ENCODE measurements around the gene PER2. TPM values are rescaled to one million over a fixed set of nuclear protein-coding genes. Genes with fewer than 3 reads are reported as not detected.

Gene PER2, protein sequence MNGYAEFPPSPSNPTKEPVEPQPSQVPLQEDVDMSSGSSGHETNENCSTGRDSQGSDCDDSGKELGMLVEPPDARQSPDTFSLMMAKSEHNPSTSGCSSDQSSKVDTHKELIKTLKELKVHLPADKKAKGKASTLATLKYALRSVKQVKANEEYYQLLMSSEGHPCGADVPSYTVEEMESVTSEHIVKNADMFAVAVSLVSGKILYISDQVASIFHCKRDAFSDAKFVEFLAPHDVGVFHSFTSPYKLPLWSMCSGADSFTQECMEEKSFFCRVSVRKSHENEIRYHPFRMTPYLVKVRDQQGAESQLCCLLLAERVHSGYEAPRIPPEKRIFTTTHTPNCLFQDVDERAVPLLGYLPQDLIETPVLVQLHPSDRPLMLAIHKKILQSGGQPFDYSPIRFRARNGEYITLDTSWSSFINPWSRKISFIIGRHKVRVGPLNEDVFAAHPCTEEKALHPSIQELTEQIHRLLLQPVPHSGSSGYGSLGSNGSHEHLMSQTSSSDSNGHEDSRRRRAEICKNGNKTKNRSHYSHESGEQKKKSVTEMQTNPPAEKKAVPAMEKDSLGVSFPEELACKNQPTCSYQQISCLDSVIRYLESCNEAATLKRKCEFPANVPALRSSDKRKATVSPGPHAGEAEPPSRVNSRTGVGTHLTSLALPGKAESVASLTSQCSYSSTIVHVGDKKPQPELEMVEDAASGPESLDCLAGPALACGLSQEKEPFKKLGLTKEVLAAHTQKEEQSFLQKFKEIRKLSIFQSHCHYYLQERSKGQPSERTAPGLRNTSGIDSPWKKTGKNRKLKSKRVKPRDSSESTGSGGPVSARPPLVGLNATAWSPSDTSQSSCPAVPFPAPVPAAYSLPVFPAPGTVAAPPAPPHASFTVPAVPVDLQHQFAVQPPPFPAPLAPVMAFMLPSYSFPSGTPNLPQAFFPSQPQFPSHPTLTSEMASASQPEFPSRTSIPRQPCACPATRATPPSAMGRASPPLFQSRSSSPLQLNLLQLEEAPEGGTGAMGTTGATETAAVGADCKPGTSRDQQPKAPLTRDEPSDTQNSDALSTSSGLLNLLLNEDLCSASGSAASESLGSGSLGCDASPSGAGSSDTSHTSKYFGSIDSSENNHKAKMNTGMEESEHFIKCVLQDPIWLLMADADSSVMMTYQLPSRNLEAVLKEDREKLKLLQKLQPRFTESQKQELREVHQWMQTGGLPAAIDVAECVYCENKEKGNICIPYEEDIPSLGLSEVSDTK (N-terminal part only)
- 11.3 and 20.5 TPM in 2 replicates for total RNA-seq

DNA sequence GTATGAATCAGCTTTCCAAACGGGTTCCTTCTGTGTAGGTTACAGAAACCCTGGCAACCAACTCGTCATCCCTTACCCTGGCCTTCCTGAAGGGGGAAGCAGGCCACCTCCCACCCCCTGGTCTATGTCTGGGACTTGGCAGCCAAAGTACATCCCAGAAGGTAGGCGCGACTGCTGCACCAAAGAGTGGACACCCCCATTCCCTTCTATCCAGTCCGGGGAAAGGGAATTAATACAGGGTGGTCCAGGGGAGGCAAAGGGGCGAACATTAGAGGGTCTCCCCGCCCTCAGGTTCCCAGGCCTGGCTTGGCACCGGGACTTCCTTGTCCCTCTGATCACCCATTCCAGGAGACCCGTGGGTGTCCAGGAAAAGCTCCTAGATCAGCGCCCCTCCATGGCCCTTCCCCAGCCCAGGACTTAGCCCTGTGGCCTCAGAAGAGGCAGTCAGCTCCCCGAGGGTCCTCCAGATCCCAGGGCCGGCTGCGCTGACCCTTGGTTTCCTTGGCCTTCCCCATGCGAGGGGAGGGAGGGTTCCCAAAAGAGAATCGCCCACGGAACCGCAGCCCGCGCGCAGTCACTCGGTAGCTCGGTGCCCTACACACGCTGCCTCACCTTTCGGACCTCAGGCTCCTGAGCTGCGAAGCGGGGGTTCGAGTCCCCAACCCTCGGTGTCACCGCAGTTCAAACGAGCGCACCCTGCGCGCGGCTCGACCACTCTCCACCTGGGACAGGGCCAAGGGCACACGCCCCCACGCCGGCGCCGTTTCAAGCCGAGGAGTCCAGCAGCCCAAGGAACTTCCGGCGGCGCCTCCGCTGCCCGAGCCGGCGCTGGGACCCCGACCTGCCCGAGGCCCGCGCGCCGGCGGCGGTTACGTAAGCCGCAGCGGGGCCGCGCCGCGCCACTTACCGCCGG, at the start of gene PER2:
TSS of gene PER2 (minus strand) at position 874 of the 913 bp plus-strand sequence. CDS start 10,674 bp downstream, outside the sequence.

DNA sequence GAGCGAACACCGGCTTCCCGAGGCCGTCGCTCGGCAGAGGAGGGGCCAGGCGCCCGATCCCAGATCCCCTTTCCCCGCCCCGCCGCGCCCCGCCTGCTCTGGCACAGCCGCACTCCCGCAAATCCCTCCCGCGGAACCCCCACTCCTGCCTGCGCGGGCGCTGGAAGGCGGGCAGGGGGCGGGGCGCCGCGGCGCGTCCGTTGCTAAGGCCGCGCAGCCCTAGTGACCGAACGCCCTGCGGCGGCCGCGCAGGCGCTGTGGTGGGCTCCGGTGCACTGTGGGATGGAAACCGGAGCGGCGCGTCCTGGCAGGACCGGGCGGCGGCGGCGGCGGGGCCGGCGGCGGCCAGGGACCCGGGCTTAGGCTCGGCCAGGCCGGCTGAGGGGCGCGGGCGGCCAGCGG, 31.8 kb upstream of the PER2 start, which contains the start of gene TRAF3IP1:
TSS of gene TRAF3IP1 (plus strand) at position 273 of the 402 bp plus-strand sequence. CDS start 145 bp downstream, outside the sequence.

DNA sequence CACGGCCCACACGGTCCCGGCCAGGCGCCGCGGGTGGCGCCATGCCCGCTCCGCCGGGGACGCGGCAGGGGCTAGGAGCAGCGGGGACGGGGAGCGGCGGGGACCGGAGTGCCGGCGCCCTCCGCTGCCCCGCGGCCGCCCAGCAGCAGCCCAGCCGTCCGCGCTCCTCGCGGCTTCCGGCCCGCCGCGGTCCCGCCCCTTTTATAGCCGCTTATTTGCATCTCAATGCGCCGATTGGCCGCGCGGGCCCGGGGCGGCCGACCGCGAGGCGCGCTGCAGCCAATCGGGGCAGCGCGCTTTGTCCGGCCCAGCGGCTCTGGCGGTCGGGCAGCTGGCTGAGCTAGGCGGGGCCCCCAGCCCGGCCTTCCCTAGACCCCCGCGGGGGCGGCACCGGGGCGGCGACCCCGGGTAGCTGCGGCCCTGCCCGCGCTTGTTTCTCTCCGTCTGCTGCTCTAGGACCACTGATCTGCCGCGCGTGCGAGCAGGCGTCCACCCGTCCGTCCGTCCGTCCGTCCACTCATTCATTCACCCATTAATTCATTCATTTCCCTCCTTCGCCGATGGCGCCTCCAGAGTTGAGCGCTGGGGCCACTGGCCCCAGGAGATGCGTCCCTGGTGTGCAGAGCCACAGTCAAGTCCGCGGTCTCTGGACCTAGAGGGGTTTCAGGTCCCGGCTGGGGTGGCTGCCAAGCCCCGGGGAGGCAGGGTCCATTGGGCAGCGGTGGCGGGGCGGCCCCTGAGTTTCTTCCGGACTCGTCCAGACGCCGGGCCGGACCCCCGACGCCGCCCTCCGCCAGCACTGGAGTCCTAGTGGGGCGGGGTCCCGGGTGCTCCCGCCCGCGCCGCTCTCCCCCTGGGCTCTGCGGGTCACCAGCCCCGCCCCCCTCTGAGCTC, 48.3 kb downstream of the PER2 start, which contains the start of gene HES6:
TSS of gene HES6 (minus strand) at position 176 of the 894 bp plus-strand sequence. CDS start at position 43, 133 bp downstream.

DNA sequence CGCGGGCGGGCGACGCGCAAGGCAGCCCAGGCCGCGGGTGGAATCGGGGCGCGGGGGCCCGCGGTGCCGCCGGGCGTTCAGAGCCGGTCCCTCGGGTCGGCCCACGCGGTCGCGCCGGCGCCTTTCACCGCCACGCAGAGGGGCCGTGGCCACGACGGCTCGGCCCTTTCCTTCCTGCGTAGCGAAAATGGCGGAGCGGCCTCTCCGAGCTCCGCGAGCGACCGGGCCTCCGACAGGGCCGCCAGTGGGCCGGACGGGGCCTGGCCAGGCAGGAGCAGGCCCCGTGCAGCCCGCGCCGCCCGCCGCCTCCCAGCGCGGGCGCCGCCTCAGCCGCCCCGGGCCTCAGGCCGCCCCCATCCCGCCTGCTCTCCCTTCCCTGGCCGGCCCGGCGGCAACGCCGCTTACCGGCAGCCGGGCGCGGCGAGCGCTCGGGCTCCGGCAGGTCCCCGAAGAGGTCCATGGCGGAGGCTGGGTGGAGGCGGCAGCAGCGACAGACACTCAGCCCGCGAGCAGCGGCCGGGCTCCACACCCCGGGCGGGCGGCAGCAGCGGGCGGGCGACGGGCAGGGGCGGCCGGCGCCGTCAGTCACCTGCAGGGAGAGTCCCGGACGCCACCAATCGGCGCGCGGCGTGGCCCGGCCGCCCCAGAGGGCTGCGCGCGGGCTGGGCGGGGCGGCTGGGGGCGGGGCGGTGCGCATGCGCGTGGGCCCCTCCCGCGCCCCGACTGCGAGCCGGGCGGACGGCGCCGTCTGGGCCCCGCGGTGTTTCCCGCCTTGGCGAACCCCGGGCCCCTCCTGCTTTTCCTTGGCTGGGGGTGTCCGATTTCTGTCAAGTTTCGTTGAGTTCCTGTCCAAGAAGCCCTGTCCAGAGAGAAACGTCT, 85.1 kb downstream of the PER2 start, which contains the start of gene ILKAP:
TSS of gene ILKAP (minus strand) at position 602 of the 879 bp plus-strand sequence. CDS start at position 460, 142 bp downstream.

Other genes starting within 250 kb of the PER2 start
- 19.5 and 25.4 TPM in 2 replicates for gene SCLY, start 227.6 kb downstream of the PER2 start, total RNA-seq
- gene ESPNL, start 188.3 kb downstream of the PER2 start, total RNA-seq = under 0.01 and 0.14 TPM in 2 replicates
- 0.34 and 0.36 TPM in 2 replicates for gene KLHL30, start 149.9 kb downstream of the PER2 start, total RNA-seq
- 3.2 and 3.8 TPM in 2 replicates for gene ERFE, start 129.6 kb downstream of the PER2 start, total RNA-seq
- gene ILKAP, start 84.9 kb downstream of the PER2 start, total RNA-seq = 23.6 and 30.5 TPM in 2 replicates
- 3.4 and 23.2 TPM in 2 replicates for gene HES6, start 48.6 kb downstream of the PER2 start, total RNA-seq
- gene TRAF3IP1, start 31.9 kb upstream of the PER2 start, total RNA-seq = 8.5 and 18.9 TPM in 2 replicates
- 21.3 and 41.7 TPM in 2 replicates for gene ASB1, start 138.3 kb upstream of the PER2 start, total RNA-seq

Data from nasal cavity respiratory epithelium epithelial cell of viscerocranial mucosa (primary cell).